Panc1 (cell line): ENCODE data around the gene MBNL2.

Experiments used
- CTCF ChIP-seq: fragments of 450-650 bp; IDR thresholded peaks from 2 replicates; pipeline ENCODE4 v1.5.1; 2017; ENCODE audit warnings: mild to moderate bottlenecking
- POLR2AphosphoS5 ChIP-seq: IDR thresholded peaks from 2 replicates; pipeline ENCODE4 v1.6.1; 2012; ENCODE audit warnings: mild to moderate bottlenecking, low read depth, low read length, moderate library complexity
- REST ChIP-seq, 2 experiments: IDR thresholded peaks; 2 replicates each; pipeline ENCODE4 v1.6.1; 2011 to 2012; ENCODE audit warnings: low read depth in 2 of 2, control low read depth in 1 of 2, low read length in 1 of 2, mild to moderate bottlenecking in 1 of 2, moderate library complexity in 1 of 2; ENCODE audit not compliant: insufficient read depth in 1 of 2
- SIN3A ChIP-seq: IDR thresholded peaks from 2 replicates; pipeline ENCODE4 v1.6.1; 2012; ENCODE audit warnings: low read depth, mild to moderate bottlenecking, low read length, moderate library complexity, borderline replicate concordance; ENCODE audit not compliant: insufficient read depth

- TF ChIP-seq REST (IDR thresholded peaks at IDR 0.05; ENCODE audit: insufficient read depth in 1 of 2, low read depth in 2 of 2, low read length in 1 of 2), result no peak
- no peak for TF ChIP-seq POLR2AphosphoS5
- TF ChIP-seq CTCF, result no peak
- TF ChIP-seq SIN3A, result no peak
Measured at GRCh38 chr13:97371486-97372109, 149.5 kb downstream of the MBNL2 start.
